ENCODE data around the gene PLCH1.

Gene PLCH1

DNA sequence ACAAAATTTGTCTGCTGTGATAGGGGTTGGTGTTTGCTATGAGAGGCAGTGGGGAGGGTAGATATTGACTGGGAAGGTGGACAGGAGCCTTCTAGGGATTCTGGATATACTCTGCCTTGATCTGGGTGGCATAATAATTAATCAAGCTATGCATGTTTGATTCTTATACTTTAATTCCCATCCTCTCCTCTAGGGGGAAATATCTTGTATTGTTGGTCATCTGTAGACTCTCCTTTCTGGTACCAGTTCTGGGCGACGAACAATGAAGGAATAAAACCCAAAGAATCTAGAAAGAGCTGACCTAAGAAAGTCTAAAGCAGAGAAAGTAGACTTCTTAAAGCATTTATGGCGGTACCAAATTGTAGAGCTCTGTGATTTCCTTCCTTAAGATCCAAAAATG lies 253.2 kb downstream of the PLCH1 start:
- TF ChIP-seq, protein P1, sequence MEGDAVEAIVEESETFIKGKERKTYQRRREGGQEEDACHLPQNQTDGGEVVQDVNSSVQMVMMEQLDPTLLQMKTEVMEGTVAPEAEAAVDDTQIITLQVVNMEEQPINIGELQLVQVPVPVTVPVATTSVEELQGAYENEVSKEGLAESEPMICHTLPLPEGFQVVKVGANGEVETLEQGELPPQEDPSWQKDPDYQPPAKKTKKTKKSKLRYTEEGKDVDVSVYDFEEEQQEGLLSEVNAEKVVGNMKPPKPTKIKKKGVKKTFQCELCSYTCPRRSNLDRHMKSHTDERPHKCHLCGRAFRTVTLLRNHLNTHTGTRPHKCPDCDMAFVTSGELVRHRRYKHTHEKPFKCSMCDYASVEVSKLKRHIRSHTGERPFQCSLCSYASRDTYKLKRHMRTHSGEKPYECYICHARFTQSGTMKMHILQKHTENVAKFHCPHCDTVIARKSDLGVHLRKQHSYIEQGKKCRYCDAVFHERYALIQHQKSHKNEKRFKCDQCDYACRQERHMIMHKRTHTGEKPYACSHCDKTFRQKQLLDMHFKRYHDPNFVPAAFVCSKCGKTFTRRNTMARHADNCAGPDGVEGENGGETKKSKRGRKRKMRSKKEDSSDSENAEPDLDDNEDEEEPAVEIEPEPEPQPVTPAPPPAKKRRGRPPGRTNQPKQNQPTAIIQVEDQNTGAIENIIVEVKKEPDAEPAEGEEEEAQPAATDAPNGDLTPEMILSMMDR (conservative IDR thresholded peaks at IDR 0.05; ENCODE audit: low read depth, low read length) = peak; percentile 19
- no peak for DNase-seq (ENCODE audit: low read depth)
- no peak overlapping the region for H3K4me3 ChIP-seq (ENCODE audit: low read length)

- TF ChIP-seq, protein P1 (conservative IDR thresholded peaks at IDR 0.05; ENCODE audit: low read depth, low read length) = no peak
- no peak overlapping the region for H3K4me3 ChIP-seq (ENCODE audit: low read length)
- DNase-seq (ENCODE audit: low read depth) = no peak
Observed at GRCh38 chr3:155488671-155489070, 256.2 kb downstream of the PLCH1 start.

DNA sequence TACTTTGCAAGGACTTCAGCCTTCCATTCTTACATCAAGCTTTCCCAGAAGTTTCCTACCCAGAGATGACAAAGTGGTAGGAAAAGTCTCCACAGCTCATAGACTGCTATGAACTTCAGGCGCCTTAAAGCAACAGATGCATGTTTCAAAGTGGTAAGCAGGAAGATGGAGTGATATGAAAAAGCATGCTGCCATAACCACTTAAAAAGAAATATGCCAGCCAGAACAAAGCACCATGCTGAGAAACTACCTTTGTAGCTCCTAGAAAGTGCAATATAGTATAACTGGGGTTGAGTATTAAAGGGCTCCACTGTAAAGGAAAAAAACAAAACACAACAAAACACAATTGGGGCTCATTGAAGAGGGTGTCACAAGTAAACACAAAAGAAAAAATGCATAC lies 259.0 kb downstream of the PLCH1 start:
- TF ChIP-seq, protein P1 (conservative IDR thresholded peaks at IDR 0.05; ENCODE audit: low read depth, low read length) = no peak
- H3K4me3 ChIP-seq (ENCODE audit: low read length) = no peak overlapping the region
- no peak for DNase-seq (ENCODE audit: low read depth)

DNA sequence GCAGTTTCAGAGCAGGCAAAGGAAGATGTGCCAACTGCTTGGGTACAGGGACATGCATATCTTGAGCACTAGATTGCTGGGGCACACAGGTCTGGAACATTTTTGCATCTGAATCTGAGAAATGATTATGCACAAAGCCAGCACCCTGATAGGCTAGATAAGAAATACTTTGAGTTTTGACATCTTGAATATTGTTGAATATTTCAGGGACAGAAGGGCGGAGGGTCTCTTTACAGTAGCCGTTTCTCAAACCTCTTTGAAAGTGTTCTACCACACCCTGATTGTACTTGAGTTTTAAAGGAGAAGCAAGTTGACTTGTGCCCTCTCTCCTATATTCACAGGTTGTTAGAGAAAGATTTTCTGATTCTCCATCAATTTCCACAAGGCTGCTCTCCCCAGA lies 263.3 kb downstream of the PLCH1 start:
- TF ChIP-seq, protein P1 (conservative IDR thresholded peaks at IDR 0.05; ENCODE audit: low read depth, low read length) = no peak
- H3K4me3 ChIP-seq (ENCODE audit: low read length) = no peak overlapping the region
- no peak for DNase-seq (ENCODE audit: low read depth)

- DNase-seq (ENCODE audit: low read depth) = no peak
- TF ChIP-seq, protein P1 (conservative IDR thresholded peaks at IDR 0.05; ENCODE audit: low read depth, low read length) = no peak
- no peak overlapping the region for H3K4me3 ChIP-seq (ENCODE audit: low read length)
Observed at GRCh38 chr3:155481089-155481488, 263.8 kb downstream of the PLCH1 start.

GRCh38 chr3:155465664-155466063 lies 279.2 kb downstream of the PLCH1 start:
- TF ChIP-seq, protein P1 (conservative IDR thresholded peaks at IDR 0.05; ENCODE audit: low read depth, low read length) = no peak
- no peak for DNase-seq (ENCODE audit: low read depth)
- no peak overlapping the region for H3K4me3 ChIP-seq (ENCODE audit: low read length)

- no peak for DNase-seq (ENCODE audit: low read depth)
- H3K4me3 ChIP-seq (ENCODE audit: low read length) = no peak overlapping the region
- TF ChIP-seq, protein P1 (conservative IDR thresholded peaks at IDR 0.05; ENCODE audit: low read depth, low read length) = no peak
Observed at GRCh38 chr3:155462672-155463071, 282.2 kb downstream of the PLCH1 start.
